ENCODE measurements around the gene PPIB. TPM values are rescaled to one million over a fixed set of nuclear protein-coding genes. Genes with fewer than 3 reads are reported as not detected.
"Not testable (repeated sequence)": the region's sequence is repeated elsewhere in the genome, so short reads cannot be mapped to it uniquely, and the experiment has no call there.

PPIB gene
- total RNA-seq, 1 donor from 2014 or later, result 121 TPM

GRCh38 chr15:64144565-64145281 is 18.1 kb downstream of the PPIB start:
- intact Hi-C loops (cut with DNase I), result no loop called here
- no peak for DNase-seq (ENCODE audit: low spot score)

- no peak for DNase-seq (ENCODE audit: low spot score)
- intact Hi-C loops (cut with DNase I), result no loop called here
These were observed 18.6 kb downstream of the PPIB start for GRCh38 chr15:64144192-64144564.

GRCh38 chr15:64143276-64143675 is 19.5 kb downstream of the PPIB start:
- intact Hi-C loops (cut with DNase I), result no loop called here
- no peak for DNase-seq (ENCODE audit: low spot score)

GRCh38 chr15:64141798-64142512 is 20.9 kb downstream of the PPIB start:
- DNase-seq (ENCODE audit: low spot score), result no peak
- intact Hi-C loops (cut with DNase I), result no loop called here

GRCh38 chr15:64138331-64138941 is 24.4 kb downstream of the PPIB start:
- intact Hi-C loops (cut with DNase I), result no loop called here
- no peak for DNase-seq (ENCODE audit: low spot score)

- DNase-seq (ENCODE audit: low spot score), result no peak
- intact Hi-C loops (cut with DNase I), result no loop called here
These were observed 25.5 kb downstream of the PPIB start for GRCh38 chr15:64137226-64137833.

GRCh38 chr15:64136347-64136746 is 26.5 kb downstream of the PPIB start:
- intact Hi-C loops (cut with DNase I), result no loop called here
- DNase-seq (ENCODE audit: low spot score), result no peak

- intact Hi-C loops (cut with DNase I), result no loop called here
- DNase-seq (ENCODE audit: low spot score), result no peak
These were observed 28.4 kb downstream of the PPIB start for GRCh38 chr15:64134345-64134829.

- no peak for DNase-seq (ENCODE audit: low spot score)
These were observed 29.0 kb downstream of the PPIB start for GRCh38 chr15:64133623-64134344.

GRCh38 chr15:64132217-64132616 is 30.6 kb downstream of the PPIB start:
- intact Hi-C loops (cut with DNase I), result no loop called here
- DNase-seq (ENCODE audit: low spot score), result no peak

More at GRCh38 chr15:64133623-64134344, 29.0 kb downstream of the PPIB start:
- intact Hi-C loops (cut with DNase I), result no loop called here

GRCh38 chr15:64131547-64131946 is 31.3 kb downstream of the PPIB start:
- no peak for DNase-seq (ENCODE audit: low spot score)
- intact Hi-C loops (cut with DNase I), result no loop called here

- intact Hi-C loops (cut with DNase I), result no loop called here
- no peak for DNase-seq (ENCODE audit: low spot score)
These were observed 32.7 kb downstream of the PPIB start for GRCh38 chr15:64130159-64130558.

- no peak for DNase-seq (ENCODE audit: low spot score)
- intact Hi-C loops (cut with DNase I), result no loop called here
These were observed 35.1 kb downstream of the PPIB start for GRCh38 chr15:64127521-64128270.

- no peak for DNase-seq (ENCODE audit: low spot score)
- intact Hi-C loops (cut with DNase I), result no loop called here
These were observed 36.8 kb downstream of the PPIB start for GRCh38 chr15:64125978-64126377.

GRCh38 chr15:64122936-64123351 is 39.9 kb downstream of the PPIB start:
- intact Hi-C loops (cut with DNase I), result no loop called here
- DNase-seq (ENCODE audit: low spot score), result no peak

GRCh38 chr15:64122444-64122843 is 40.4 kb downstream of the PPIB start:
- DNase-seq (ENCODE audit: low spot score), result no peak
- intact Hi-C loops (cut with DNase I), result no loop called here

GRCh38 chr15:64121614-64122013 is 41.2 kb downstream of the PPIB start:
- intact Hi-C loops (cut with DNase I), result no loop called here
- no peak for DNase-seq (ENCODE audit: low spot score)

- intact Hi-C loops (cut with DNase I); DNase-seq (ENCODE audit: low spot score): not testable (repeated sequence)
These were observed 42.5 kb downstream of the PPIB start for GRCh38 chr15:64120322-64120721.
